DMS114 treated with DMSO at 0.1 percent for 48 hours (cell line): ENCODE measurements around the gene PLSCR1.
"Not testable (repeated sequence)": the region's sequence is repeated elsewhere in the genome, so short reads cannot be mapped to it uniquely, and the experiment has no call there.

Experiments used
- DNase-seq: peaks from one replicate; lab custom pipeline; 2025; ENCODE audit not compliant: unreplicated experiment; lab: John Stamatoyannopoulos, UW

The PLSCR1 gene

GRCh38 chr3:146550743-146551510 lies 6.5 kb upstream of the PLSCR1 start:
- no peak for DNase-seq

- DNase-seq, result no peak
These were observed 5.7 kb upstream of the PLSCR1 start for GRCh38 chr3:146550070-146550615.

- no peak for DNase-seq
These were observed 2.9 kb upstream of the PLSCR1 start for GRCh38 chr3:146547235-146547835.

GRCh38 chr3:146546366-146546965 lies 2.1 kb upstream of the PLSCR1 start:
- no peak for DNase-seq

GRCh38 chr3:146544929-146545528 lies 622 bp upstream of the PLSCR1 start:
- DNase-seq, result no peak

DNA sequence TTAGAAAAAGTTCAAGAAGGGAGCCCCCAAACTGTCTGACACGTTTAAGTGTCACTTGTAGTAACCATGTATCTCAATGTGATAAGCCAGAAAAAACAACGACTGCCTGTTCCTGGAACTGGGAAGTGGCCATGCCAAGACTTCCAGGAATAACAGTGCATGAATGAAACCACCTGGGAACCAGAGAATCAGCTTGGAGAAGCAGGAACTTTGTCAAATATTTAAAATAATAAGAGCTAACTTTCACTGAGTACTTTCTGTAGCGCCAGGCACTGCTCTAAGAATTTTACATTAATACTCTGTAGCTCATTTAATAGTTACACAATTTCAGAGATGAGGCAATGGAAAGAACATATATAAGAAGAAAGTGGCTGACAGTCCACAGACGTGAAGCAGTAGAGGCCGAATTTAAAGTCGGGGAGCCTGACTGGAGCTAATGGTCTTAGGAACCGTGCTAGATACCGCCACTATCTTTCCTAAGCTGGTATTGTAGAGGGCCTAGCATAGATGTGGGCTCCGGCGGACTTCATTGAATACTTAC lies 876 bp downstream of the PLSCR1 start:
- DNase-seq, result no peak

DNA sequence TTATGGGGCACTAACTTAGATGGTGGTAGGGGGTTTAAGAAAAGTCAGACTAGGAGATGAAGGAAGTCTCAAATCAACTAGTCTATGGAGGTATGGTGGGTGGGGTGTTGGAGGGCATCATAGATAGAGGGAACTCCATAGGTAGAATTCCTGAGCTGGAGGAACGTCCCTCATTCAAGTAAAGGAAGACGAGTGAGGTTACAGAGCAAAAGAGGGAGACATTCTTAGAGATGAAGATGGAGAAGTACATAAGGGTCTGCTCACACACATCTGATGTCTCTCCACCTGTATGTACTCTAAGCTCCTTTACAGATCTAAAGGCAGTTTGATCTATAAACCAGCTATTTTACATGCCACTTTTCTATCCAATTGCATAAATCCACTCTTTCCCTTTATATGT lies 1.4 kb downstream of the PLSCR1 start:
- no peak for DNase-seq

DNA sequence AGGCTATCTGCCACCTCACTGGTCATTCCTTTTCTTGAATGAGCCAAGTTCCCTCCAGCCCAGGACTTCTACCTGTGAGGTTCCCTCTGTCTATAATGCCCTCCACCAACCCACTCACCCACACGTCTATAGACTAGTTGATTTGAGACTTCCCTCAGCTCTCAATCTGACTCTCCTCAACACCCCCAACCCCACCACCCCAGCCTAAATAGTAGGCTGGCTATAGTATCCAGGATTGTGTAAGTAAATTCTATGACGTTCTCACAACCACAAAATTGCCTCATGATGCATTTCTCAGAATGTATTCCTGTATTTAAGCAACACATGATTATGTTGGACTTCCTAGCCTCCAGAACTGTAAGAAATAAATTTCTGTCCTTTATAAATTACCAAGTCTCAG lies 2.2 kb downstream of the PLSCR1 start:
- no peak for DNase-seq

DNA sequence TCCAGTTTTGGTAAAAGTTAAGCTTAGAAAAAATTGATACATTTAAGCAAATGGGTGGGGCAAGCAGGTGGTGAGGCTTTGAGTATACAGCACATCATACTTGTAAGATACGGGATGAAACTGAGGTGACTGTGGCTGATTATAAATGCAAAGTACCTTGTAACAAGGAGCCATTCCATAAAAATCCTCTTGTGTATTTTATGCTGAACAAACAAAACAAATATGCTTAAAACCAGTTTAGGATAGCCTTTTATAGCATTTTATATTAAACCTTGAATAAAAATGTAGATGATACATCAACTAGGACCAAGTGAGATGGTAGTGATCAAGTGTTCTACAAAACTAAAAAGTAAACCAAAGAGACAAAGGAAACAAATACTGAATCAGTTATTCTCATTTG lies 3.4 kb downstream of the PLSCR1 start:
- no peak for DNase-seq

- DNase-seq, result no peak
These were observed 4.2 kb downstream of the PLSCR1 start for GRCh38 chr3:146540236-146540635.

DNA sequence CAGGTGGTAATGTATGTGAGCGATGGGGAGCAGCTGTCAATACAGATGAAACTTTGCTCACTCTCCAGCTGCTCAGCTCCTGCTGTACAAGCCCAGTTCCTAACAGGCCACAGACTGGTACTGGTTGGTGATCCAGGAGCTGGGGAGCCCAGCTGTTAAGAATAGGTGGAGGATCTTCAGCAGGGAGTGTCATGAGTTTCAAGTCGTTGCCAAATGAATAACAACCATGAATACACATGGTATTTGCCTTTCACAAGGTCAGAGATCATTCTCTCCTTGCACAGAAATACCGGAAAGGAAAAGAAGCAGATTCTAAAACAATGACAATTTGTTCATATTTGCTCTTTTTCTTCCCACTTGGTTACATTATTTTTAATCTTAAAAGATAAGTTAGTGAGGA lies 5.1 kb downstream of the PLSCR1 start:
- no peak for DNase-seq

DNA sequence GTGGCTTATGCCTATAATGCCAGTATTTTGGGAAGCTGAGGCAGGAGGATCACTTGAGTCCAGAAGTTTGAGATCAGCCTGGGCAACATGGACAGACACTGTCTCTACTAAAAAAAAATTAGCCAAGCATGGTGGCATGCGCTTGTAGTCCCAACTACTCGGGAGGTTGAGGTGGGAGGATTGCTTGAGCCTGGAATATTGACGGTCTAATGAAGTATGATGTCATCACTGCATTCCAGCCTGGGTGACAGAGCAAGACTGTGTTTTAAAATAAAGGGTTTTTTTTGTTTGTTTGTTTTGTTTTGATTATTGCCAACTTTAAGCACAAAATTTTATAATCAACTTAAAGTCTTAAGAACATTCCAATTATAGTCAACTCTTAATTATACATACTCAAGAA lies 6.8 kb downstream of the PLSCR1 start:
- no peak for DNase-seq

- DNase-seq, result no peak
These were observed 7.7 kb downstream of the PLSCR1 start for GRCh38 chr3:146536681-146537080.

- no peak for DNase-seq
These were observed 12.0 kb downstream of the PLSCR1 start for GRCh38 chr3:146532406-146532805.

- no peak for DNase-seq
These were observed 13.8 kb downstream of the PLSCR1 start for GRCh38 chr3:146530609-146531008.

DNA sequence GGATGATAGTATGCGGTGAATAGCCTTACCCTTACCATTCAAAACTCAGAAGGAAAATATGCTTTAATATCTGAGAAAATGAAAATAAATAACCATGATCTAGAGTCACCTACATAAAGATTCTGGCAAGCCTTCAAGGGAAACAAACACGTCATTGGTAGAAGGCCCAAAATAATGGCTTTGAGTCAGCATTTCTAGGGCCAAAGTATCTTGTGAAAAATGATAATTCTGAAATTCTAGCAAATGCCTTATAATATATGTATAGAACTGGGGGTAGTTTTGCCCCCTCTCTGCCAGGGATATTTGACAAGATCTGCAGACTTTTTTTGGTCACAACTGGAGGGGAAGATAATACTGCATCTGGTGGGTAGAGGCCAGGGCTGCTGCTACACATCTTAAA lies 15.4 kb downstream of the PLSCR1 start:
- no peak for DNase-seq

DNA sequence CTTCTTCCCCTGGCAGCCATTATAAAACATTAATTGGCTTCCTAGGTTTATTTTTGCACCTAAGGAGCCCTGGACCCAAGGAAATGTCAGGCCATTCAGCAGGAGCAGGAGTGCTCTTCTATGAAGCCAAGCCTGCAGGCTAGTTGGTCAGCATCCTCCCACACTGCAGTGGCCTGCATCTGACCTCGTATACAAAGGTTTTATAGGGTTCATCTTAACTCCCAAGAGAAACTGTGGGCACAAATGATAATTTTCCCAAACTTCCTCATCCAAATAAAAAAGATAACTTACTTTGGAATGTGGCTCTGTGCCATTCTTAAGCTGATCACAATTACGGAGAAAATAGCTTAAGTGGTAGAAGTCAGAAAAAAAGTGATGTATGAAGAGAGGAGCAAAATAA lies 19.4 kb downstream of the PLSCR1 start:
- DNase-seq, result no peak

DNA sequence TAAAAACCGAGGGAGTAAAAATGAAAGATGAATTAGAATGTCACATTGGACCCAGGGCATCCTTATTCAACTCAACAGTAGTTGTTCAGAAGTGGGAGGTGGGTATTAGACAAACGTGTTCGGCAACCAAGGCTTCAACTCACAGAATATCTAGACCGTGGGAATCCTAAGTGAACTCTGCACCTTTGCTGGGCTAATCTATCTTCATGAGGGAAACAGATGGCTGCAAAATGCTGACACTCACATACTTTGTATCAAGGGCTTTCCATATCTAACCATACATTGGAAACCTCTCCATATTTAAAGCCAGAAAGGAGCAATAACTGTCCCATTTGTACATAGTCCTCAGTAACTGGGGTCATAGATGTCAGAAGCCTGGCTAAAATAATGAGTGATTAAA lies 20.9 kb downstream of the PLSCR1 start:
- no peak for DNase-seq

DNA sequence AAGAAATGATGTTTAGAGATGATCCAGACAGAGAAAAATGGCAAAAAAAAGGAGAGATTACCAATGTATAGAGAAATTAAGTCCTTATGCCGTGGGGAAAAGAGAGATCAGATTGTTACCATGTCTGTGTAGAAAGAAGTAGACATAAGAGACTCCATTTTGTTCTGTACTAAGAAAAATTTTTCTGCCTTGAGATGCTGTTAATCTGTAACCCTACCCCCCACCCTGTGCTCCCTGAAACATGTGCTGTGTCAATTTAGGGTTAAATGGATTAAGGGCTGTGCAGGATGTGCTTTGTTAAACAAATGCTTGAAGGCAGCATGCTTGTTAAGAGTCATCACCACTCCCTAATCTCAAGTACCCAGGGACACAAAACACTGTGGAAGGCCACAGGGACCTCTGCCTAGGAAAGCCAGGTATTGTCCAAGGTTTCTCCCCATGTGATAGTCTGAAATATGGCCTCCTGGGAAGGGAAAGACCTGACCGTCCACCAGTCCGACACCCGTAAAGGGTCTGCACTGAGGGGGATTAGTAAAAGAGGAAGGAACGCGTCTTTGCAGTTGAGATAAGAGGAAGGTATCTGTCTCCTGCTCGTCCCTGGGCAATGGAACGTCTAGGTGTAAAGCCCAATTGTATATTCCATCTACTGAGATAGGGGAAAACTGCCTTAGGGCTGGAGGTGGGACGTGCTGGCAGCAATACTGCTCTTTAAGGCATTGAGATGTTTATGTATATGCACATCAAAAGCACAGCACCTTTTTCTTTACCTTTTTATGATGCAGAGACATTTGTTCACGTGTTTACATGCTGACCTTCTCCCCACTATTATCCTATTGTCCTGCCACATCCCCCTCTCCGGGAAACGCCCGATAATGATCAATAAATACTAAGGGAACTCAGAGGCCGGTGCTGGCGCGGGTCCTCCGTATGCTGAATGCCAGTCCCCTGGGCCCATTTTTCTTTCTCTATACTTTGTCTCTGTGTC lies 21.9 kb downstream of the PLSCR1 start:
- not testable (repeated sequence) for DNase-seq

DNA sequence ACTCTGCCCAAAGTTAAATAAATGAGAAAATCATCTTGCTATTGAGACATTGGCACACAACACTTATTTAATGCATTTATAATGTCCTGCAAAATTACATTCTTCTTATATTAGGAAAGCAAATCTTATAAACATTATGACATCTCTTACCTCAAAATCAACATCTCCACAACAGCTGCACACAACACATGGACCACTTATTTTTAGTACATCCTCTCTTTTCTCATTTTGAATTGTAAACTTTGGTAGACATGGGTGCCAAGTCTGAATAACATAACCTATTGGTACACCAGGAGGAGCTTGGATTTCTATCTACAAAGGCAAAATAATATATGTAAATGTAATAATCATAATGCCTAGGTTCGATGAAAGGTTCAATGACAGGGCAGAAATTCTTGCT lies 23.0 kb downstream of the PLSCR1 start:
- no peak for DNase-seq
